GM10266 (cell line): ENCODE measurements around the gene CCDC33.
A peak's percentile ranks its signal among the peaks of the same experiment; 100 is the strongest.

ENCODE experiments used
- DNase-seq: peaks from one replicate; pipeline ENCODE4 v3.0.0; 2012; ENCODE audit errors: extremely low spot score
- CTCF ChIP-seq: IDR thresholded peaks from 2 replicates; pipeline ENCODE4 v1.5.1; 2012; ENCODE audit warnings: mild to moderate bottlenecking, low read depth; ENCODE audit not compliant: control insufficient read depth, insufficient read depth; ENCODE audit errors: missing control alignments

CCDC33 gene

DNA sequence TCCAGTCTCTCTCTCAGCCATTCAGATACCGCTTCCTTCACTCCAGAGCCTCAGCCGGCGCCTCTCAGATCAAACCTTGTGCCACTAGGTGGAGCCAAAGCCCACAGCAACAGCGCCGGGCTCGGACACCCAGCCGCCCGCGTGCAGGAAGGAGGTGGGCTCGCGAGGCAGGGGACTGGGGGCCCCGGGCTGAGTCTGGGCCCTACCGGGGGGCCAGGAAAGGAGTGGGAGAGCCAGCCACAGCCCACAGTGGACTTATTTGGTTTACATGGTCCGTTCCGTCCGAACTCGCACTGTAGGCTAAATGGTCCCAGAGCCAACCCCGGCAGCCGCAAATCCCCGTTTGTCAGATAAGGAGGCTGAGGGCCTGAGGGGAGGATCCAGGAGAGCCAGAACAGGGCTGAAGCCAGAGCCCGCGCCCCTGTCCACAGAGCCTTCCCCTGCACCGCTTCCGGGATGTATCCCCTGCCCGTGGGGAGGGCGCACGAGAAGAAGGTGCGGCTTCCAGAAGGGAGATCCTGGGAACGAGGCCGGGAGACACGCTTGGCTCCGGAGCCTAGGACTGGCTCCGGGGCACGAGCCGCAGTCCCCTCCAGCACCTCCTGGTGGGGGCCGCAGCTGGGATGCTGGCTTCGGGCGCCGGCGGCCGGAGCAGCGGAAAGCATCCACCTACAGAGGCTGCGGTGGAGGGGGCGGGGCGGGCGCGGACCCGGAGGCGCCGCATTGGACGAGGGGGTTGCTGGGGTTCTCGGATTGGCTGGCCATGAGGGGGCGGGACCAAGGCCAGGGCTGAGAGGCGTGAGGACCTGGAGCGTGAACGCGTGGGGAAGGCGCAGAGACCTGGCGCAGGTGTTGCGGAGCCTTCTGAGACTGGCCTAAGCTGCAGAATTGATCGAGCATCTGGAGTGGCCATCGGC is 137.9 kb downstream of the CCDC33 start:
- TF ChIP-seq CTCF = peak; percentile 91
- DNase-seq = peak; percentile 97

DNA sequence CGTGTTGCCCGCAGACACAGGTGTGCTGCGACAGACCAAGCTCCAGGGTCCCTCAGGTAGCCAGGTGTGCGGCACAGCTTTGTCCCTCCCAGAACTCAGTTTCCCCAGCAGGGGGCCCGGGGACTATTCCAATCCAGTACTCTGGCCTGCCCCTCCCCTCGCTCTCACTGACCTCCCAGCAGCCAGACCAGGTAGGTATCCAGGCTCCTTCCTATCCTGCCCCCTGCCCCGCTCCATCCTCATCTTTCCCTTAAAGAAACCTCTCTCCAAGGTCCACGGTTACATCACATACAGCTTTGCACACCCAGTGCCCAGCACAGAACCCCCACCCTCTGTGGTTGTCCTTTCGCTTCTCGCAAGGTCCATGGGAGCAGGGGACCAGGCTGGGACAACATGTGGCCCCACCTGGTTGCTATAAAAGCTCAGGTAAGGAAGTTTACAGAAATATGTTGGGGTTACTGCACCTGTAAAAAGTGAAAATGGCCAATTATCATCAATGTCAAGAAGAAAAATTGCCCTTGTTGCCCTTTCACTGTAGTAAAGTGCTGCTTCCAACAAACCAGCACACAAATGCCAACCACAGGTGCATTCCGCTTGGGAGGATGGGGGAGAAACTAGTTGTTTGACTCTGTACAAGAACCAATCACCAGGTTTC is 138.6 kb downstream of the CCDC33 start:
- DNase-seq = no peak
- no peak for TF ChIP-seq CTCF

- TF ChIP-seq CTCF = peak; percentile 93
- peak; percentile 85 for DNase-seq
Observed at GRCh38 chr15:74375303-74375693, 139.2 kb downstream of the CCDC33 start.

GRCh38 chr15:74376226-74376625 is 140.1 kb downstream of the CCDC33 start:
- no peak for DNase-seq
- TF ChIP-seq CTCF = no peak

- no peak for DNase-seq
- no peak for TF ChIP-seq CTCF
Observed at GRCh38 chr15:74376825-74377581, 140.9 kb downstream of the CCDC33 start.

DNA sequence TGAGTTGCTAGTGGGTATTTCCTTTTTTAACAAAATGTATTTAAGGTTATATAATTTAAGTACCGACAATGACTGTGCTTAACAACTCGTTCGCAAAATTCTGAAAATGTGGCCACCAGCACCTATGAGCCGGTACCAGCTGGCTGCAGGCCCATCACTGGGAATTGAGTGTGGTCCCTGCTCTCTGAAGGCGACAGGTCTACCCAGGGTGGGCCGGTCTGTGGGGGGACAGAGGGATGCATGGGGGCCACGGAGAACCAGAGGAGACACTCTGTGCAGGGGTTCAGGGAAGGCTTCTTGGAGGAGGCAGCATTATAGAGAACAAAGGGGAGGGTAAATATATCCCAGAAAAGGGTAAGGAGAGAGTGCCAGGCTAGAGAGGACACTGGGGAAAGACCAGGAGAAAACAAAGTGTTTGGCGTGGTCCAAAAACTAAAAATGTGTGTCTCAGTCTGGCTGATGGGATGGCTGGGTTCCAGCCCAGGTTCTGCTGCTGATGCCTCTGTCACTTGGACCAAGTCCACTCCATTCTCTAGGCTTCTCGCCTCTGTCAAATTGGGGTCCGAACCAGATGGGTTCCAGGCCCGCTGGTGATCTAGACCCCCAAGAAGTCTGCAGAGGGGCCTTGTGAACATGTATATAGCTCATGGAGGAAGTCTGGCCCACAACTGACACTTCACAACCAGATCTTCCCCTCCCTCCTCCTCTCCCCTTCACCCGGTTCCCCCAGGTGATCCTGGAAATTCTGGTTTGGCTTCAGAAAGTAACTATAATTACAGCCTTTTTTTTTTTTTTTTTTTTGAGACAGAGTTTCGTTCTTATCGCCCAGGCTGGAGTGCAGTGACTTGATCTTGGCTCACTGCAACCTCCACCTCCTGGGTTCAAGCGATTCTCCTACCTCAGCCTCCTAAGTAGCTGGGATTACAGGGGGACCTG is 142.0 kb downstream of the CCDC33 start:
- no peak for DNase-seq
- no peak for TF ChIP-seq CTCF
